NCI-H526 (cell line): ENCODE results near the gene CACNA2D3.
"Not testable (repeated sequence)": the region's sequence is repeated elsewhere in the genome, so short reads cannot be mapped to it uniquely, and the experiment has no call there.

ENCODE experiments used
- DNase-seq, 2 experiments: peaks; one replicate each; lab custom pipeline; 2025; lab: John Stamatoyannopoulos, UW

CACNA2D3 gene

GRCh38 chr3:54631516-54632325 lies 509.4 kb downstream of the CACNA2D3 start:
- no peak for DNase-seq

GRCh38 chr3:54632326-54632665 lies 509.9 kb downstream of the CACNA2D3 start:
- no peak for DNase-seq

DNA sequence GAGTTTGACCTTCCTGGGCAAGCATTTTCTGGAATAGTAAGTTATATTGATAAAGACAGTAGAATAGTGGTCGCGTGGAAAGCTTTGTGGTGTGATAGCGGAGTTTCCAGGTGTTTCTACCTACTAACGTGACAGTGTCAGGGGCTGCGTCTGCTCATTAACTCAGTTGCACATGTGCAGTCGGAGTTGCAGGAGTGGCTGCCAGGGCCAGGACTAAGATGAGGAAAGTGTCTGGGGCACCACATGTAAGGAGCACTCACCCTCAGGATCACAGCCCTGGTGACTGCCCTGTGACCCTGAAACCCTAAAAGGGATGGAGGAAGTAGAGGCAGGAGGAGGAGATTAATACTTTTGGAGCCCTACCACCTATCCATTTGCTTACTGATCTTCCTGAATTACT lies 510.5 kb downstream of the CACNA2D3 start:
- no peak for DNase-seq

DNA sequence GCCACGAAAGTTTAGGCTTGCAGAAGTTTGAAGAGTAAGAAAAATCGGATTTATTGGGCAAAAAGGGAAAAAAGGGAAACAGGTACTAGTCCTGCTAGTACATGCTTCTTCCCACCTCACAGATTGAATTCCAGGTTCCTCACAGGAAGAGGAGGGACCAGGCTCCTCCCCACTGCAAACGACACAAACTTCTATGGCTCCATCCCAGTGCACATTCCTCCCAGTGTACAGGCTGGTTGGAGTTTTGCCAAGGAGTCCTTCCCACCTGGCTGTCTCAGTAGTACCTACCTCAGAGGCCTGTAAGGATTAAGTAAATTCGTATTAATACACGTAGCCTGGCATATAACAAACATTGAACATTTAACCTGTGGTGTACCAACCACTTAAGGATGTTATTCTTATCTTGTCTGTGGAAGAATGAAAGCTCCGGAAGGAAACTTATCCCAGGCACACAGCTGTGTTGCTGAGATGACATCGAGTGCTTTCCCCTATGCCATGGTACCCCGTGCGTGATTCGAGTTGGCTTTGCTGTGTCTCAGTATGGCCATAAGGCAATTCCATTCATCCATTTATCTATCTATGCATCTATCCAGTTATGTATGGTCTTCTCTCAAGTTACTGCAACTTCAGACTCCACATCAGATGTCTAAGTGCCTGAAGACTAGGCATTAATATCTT lies 511.2 kb downstream of the CACNA2D3 start:
- no peak for DNase-seq

DNA sequence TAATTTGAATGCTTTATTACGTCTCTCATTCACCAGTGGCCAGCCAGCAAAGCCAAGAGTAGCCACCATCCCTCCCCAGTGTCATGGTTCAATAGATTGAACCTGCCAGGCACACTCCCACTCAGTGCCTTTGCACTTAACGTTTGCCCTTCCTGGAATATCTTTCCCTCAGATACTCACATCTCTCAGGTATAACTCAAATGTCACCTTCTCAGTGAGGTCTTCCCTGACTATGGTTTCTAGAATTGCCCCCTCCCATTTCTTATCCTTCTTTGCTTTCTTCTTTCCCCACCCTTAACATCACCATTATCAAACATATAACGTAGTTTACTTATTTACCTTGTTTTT lies 511.7 kb downstream of the CACNA2D3 start:
- DNase-seq, result no peak

- not testable (repeated sequence) for DNase-seq
Measured at GRCh38 chr3:54639790-54640372, 517.5 kb downstream of the CACNA2D3 start.

GRCh38 chr3:54641226-54642014 lies 519.1 kb downstream of the CACNA2D3 start:
- no peak for DNase-seq

DNA sequence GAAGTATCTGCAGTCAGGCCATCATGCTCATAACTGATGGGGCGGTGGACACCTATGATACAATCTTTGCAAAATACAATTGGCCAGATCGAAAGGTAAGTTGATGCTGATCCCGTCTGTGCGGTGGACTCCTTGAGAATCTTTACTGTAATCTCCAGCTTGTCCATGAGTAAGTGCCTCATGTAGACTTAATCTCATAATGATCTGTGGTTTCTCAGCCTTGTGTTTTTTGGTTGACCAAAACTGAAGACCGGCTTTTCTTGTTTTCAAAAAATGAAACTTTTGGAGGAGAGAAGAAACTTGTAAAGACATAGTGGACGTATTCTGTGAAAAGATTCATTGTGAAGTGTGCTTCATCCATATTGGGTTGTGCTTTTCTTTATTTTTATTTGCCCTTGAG lies 519.8 kb downstream of the CACNA2D3 start:
- DNase-seq, result no peak

DNA sequence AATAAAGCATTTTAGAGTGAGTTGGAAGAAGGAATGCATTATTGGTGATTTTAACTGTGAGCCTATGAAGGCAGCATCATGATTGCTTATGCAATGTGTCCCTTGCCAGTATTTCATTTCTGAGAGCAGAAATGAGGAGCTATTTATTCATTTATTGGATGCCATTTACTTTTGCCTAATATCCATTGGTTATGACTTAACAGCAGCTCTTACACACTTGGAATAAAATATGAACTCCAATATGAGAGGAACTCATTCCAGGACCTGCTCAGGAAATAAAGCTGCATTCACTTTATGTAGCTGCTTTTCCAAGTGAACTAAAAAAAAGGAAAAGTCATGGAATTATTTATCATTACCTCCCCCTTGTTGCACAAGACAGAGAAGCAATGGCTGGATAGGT lies 525.4 kb downstream of the CACNA2D3 start:
- no peak for DNase-seq

GRCh38 chr3:54649551-54649950 lies 527.2 kb downstream of the CACNA2D3 start:
- DNase-seq, result no peak

DNA sequence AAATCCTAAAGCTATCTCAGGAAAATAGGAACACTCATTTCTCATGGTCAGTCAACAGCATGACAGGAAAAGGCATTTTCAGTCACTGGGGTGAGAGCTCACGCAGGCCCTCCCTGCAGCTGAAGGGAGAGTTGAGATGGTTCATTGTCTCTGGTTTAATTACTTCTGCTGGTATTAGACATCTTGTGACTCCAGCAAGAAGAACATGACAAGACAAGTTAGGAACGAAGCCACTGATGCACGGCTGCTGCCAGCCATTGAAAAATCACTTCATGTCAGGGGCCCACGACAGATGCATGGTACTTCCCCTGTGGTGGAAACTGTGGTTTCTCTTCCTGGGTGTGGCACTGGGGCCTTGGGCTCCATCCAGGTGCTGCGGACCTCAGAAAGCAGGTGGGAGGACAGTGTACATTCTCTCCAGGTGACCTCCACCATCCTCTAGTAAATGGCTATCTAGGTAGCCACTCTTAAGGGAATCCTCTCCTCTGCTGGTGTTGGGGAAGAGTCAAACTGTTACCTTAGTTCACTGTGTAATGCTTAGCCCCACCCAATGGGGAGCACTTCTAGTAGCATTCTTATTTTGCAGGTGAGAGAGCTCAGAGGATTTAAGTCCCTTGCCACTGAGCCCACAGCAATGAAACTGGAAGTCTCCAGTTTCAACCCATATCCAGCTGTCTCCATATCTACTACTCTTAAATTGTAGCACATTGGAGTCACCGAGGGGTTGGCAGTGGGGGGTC lies 531.3 kb downstream of the CACNA2D3 start:
- no peak for DNase-seq

DNA sequence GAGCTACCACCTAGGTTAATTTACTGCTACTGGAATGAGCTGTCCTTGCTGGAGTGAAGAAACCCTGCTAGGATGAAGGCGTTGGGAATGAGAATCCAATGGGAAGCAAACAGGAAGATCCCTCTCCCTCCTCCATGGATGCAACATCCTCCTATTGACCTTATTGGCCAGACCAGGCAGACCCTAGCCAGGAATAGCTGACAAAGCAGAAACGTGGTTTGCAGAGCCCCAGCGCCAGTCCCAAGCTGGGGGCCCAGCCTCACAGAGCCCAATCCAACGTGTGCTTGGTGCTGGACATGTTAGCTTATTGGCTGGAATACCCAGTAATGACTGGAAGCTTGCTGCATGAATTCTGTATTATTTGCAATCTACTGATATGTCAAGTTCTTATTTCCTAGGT lies 532.4 kb downstream of the CACNA2D3 start:
- DNase-seq, result no peak

DNA sequence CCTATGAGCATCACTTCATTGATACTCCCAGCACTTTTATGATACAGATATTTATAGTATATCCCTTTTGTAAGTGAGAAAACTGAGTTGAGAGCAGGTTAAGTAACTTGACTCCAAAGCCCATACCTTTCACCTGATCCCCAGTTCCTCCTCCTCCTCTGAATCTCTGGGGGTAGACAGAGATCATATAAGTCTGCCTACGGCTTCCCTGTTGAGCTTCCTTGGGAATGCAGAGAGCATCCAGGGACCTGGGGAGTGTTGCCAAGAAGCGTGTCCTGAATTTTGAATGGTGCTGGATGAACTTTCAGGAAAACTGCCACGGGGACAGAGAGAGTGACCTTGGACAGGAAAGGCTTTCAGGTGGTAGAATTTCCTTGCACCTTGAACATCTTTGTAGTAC lies 537.0 kb downstream of the CACNA2D3 start:
- no peak for DNase-seq

DNA sequence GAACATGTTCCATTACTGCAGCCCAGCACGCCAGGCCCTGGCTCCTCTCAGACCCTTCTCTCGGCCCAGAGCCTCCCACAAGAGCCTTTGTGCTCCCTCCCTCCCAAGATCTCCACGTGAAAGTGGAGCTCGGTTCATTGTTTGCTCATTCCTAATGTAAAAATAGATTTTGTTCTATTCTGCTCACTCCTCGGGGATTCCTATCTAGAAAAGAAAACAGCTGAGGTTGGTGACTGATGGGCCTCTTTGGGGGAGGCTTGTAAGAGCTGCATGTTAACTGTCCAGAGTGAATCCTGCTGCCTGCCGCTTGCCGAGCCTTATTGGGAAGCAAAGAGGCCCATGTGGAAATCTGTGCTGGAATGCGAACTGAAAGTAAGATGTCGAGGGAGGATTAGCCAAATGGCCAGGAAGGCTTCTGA lies 538.4 kb downstream of the CACNA2D3 start:
- no peak for DNase-seq

DNA sequence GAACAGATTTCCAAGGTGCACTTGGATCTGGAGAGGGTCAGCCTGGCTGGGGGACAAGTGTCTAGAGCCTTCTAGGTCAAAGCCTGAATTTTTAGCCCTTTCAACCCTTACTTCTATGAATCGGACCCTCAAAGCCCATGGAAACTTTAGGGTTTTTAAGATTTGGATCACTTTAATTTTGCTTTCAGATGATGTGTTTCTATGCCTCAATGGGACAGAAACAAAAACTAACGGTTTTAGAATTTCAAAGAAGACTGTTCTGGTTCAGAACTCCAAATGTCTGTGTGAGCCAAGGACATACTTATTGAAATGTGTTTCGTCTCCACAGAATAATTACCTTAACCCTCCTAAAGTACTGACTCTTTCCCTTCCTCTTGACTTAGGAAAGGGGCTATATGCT lies 538.8 kb downstream of the CACNA2D3 start:
- DNase-seq, result no peak

- DNase-seq, result no peak
Measured at GRCh38 chr3:54663501-54664011, 541.2 kb downstream of the CACNA2D3 start.

DNA sequence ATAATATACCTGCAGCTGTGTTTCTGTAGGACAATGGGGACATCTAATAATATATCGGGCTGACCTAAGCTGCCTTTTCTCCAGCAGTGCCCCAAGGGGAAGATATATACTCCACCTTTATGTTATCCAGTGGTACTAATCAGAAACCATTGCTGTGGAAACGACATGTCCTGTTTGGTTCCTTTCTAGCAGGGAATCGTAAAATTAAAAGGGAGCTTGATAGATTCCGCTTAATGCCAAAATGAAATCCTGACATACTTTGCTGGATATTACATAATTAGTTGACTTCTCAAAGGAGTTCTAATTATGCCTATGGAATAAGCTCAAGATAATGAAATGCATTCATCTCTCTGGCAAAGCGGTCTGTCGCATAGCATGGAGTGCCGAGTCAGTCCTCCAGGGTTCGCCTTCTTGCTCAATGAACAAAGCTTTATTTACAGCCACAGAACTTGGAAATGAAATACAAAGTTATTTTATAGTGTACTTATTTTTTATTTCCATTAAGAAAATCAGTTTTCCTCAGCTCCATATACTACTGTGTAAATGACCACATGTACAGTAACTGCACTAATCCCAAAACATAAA lies 542.8 kb downstream of the CACNA2D3 start:
- no peak for DNase-seq

- no peak for DNase-seq
Measured at GRCh38 chr3:54668236-54668635, 545.9 kb downstream of the CACNA2D3 start.

DNA sequence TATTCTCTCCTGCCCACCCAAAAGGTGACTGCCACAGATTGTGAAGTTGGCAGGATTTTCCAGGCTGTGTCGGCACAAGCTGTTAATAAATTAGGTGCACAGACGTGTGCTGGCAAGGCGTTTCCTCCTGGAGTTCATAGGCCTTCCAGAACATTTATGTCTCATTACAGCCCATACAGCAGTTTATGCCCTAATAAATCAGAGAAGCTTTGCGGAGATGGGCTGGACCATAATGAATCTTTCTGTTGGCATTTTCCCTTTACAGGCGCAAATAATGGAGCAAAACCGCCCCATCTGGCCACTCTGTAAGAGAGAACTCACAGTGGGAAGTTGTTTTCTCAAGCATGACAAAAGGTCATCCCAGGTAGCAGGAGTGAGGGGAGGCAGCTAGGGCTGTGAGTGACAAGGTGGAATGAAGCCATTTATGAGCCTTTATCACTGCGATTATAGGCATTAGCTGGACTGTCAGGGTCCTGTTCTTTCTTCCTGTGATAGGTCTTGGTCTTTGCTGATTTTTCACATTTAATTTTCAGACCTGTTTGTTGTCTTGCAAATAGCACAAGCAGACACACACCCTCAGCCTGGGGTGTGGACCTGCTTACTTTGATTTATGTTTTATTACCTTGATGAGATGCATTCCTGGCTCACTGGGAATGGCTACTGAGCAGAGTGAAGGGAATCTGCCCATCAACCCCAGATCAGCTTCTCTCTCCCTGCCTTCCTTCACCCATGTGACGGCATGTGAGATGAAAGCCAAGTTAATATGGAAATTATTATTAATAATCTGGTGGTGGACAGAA lies 548.0 kb downstream of the CACNA2D3 start:
- DNase-seq, result no peak

DNA sequence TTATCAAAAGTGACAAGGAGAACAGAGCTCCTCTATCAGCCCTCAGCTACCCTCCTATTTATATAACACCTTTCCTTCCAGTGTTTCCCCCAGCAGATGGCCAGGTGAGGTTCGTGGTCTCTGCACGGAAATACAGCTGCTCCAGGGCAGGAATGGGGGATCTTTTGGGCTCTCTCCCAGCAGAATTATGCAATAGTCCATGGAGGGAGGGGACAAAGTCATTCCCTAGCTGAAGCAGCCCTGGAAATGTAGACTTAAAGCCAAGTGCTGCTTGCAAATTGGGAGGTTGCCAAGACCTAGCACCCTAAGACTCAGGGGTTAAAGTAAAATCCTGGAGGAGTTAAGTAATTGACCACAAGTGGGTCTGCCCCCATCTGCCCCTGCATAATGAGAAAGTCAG lies 549.2 kb downstream of the CACNA2D3 start:
- DNase-seq, result no peak
